T-helper 9 cell (primary cell): ENCODE data around the gene LY86.

Source experiments
- DNase-seq: peaks from one replicate; pipeline ENCODE4 v3.0.0-alpha.2; 2020

Gene LY86

DNA sequence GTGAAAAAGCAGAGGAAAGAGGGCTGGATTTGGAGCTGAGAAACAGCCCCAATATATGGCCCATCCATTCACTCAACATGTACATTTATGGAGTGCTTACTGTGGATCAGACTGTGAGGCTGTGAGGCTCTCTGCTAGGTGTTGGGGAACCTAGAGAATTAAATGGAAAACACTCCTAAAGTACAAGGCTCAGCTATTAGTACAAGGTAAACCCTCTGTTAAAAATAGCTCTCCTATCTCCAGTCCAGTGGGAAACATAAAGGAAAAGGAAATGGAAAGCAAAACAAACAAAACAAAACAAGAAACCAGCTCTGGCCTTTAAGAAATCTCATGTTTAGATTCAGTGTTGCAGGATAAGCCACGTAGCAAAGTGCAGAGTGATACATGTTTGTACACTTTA is 35.0 kb downstream of the LY86 start:
- DNase-seq = no peak

GRCh38 chr6:6624269-6624990 is 35.9 kb downstream of the LY86 start:
- DNase-seq = no peak

DNA sequence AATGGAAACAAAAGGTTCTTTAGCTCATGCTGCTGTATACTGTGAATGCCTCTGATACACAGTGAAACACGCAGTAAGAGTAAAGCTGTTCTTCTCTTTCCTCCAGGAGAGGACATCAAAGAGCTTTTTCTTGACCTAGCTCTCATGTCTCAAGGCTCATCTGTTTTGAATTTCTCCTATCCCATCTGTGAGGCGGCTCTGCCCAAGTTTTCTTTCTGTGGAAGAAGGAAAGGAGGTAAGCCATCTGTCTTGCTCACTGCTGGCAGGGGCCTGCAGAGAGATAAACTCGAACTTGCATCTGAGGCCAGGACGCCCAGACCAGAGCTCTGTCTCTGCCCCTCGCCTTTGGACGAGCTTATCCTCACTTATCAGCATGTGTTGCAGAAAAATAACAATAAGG is 37.7 kb downstream of the LY86 start:
- no peak for DNase-seq

DNA sequence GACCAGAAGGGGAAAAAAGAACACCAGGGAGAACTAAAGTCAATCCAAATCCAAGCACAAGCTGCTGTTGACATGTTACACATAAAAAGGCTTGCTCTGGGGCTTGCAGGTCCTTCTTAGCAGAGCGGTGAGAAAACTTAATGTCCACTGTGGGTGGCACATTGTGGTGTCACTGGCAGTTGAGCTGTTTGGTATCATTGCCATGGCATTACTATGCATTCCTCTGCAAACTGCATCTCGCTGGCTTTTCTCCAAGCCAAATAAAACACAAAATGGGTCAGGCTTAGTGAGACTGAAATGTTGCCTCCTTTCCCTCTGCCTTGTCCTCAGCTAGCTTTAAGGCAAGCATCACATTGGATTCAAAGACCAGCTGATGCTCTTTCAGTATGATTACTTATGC is 40.9 kb downstream of the LY86 start:
- DNase-seq = no peak

GRCh38 chr6:6631053-6631452 is 42.5 kb downstream of the LY86 start:
- no peak for DNase-seq

- no peak for DNase-seq
These were observed 43.2 kb downstream of the LY86 start for GRCh38 chr6:6631534-6632276.

- no peak for DNase-seq
These were observed 45.6 kb downstream of the LY86 start for GRCh38 chr6:6633898-6634734.

DNA sequence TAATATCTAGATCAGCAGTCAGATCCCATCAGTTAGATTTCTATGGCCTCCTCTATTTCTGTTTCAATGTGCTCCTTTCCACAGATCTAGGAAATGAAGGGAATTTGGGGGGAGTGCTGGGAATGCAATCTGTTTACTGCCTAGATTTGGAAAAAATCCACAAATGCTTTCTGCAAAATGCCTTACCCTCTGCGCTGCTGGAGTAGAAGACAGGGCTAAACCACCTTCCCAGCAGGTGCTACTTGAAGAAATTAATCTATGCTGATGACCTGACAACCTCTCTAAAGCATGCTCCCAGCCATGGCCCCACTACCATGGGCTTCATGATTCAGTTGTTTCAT is 46.2 kb downstream of the LY86 start:
- DNase-seq = no peak

- DNase-seq = no peak
These were observed 46.8 kb downstream of the LY86 start for GRCh38 chr6:6635291-6635690.

DNA sequence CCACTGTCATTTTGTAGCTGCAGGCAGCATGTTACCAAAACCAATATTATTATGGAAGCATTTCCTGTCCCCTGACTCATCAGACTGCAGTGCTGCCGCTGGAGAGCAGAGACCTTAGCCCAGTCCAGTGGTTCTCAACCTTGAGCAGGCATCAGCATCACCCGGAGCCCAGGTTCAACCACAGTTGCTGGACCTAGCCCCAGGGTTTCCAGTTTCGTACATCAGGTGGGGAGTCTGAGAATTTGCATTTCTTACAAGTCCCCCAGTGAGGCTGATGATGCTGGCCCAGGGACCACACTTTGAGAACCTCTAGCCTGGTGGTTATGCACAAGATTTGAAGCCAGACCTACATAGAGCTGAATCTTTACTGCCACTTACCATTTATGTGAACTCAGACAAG is 47.3 kb downstream of the LY86 start:
- no peak for DNase-seq

- no peak for DNase-seq
These were observed 51.1 kb downstream of the LY86 start for GRCh38 chr6:6639572-6639971.

GRCh38 chr6:6640926-6641325 is 52.4 kb downstream of the LY86 start:
- no peak for DNase-seq

- no peak for DNase-seq
These were observed 54.9 kb downstream of the LY86 start for GRCh38 chr6:6643398-6643797.

DNA sequence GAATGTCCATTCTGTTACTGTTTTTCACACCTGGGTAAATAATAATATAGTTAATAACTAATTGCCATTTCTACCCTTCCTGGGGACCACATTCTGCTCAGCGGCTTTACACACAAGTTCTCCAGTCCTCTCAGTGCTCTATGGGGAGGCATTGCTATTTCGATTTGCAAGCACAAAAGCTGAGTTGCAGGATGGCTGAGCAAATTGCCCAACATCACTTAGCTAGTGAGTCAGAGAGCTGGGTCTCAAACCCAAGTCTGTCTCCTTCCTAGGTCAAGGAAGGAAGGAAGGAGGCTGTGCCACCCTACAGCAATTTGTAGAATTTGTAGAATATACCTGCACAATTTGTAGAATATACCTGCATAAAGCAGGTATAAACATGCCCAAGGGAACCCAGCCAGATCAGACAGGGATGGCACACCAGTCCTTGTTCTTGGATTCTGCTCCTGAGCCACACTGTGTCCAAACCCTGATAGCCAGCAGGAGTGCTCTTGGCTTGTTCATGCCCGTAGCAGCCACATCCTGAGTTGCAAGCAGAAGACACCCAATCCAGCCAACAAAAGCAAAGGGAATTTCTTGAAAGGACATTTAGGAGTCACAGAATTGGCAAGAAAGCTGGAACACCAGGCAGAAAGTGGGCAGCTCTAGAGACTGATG is 56.9 kb downstream of the LY86 start:
- DNase-seq = no peak

DNA sequence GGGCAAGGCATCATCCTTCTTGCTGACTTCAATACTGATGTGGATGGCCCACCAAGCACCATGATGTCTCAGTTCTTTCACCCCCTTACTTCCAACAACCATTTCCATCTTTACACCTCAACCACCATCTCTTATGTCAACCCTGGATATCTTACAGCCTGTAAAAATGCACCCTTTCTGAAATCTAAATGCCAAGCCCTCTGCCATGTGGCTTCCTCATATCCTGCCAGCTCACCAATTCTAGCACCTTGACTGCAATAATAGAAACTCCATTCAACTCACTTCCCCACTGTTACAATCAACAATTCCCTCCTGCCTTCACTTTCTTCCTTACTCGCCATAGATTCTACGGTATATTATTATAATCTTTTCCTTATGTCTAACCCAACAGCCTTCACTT is 57.9 kb downstream of the LY86 start:
- DNase-seq = no peak

- no peak for DNase-seq
These were observed 58.3 kb downstream of the LY86 start for GRCh38 chr6:6646859-6647258.

DNA sequence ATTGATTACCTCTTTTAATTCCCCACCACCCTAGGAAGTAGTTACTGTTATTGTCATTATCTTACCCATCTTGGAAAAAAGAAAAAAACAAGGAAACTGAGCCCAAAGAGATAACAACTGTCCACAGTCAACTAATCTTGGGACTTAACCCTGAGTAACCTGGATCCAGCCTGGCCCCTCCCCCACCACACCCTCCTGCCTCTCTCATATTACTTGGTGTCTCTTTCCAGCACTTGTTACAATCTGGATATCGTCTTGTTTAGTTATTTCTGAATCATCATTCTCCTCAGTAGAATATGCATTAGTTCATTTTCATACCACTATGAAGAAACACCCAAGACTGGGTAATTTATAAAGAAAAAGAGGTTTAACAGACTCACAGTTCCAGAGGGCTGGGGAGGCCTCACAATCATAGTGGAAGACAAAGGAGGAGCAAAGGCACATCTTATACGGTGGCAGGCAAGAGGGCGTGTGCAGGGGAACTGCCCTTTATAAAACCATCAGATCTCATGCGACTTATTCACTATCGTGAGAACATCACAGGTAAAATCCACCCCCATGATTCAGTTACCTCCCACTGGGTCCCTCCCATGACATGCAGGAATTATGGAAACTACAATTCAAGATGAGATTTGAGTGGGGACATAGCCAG is 60.3 kb downstream of the LY86 start:
- DNase-seq = no peak

GRCh38 chr6:6649824-6650349 is 61.4 kb downstream of the LY86 start:
- DNase-seq = no peak

DNA sequence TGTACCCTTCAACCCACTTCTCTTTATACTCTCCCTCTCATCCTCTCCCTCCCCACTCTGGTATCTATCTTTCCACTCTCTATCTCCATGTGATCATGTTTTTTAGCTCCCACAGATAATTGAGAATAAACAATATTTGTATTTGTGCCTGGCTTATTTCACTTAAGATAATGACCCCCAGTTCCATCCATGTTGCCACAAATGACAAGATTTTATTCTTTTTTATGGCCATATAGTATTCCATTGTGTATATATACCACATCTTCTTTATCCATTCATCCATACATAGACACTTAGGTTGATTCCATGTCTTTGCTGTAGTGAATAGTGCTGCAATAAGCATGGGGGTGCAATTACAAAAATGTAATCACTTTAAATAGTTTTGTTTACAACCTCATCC is 62.3 kb downstream of the LY86 start:
- DNase-seq = no peak

DNA sequence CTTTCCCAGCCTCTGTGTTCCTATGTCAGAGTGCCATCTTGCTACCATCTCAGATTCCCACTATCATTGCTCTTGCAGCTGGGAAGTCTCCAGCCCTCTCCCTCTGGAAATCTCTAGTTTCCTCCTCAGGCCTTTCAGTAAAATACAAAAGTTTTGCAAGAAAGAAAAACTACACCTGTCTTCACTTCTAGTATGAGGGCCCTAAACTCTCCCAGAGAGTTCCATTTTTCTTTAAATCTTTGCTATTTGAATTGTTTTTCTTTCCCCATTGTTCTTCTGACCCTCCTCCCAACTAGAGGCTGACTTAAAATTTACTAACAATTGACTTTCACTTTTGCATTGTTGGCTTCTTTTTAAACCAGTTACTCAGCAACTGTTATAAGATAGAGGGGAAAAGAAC is 62.8 kb downstream of the LY86 start:
- no peak for DNase-seq

GRCh38 chr6:6652932-6653331 is 64.4 kb downstream of the LY86 start:
- DNase-seq = no peak
